Liver (tissue), 9 donors: ENCODE data around the gene STOML3. TPM values are rescaled to one million over a fixed set of nuclear protein-coding genes. Genes with fewer than 3 reads are reported as not detected.

Experiments used
- DNase-seq: peaks from one replicate; pipeline ENCODE4 v3.0.0-alpha.2; 2017; ENCODE audit warnings: low spot score
- H3K27ac ChIP-seq, 2 donors: one replicate each; pipeline ENCODE4 v1.7.0; 2013; ENCODE audit warnings: inconsistent platforms in 2 of 2, low read length in 2 of 2, control low read depth in 1 of 2, low read depth in 1 of 2, mild to moderate bottlenecking in 1 of 2
- H3K27me3 ChIP-seq, 4 donors: one replicate each; pipeline versions ENCODE4 v1.6.1 to v1.7.0; 2013; ENCODE audit warnings: low read length in 3 of 4, inconsistent platforms in 1 of 4, mild to moderate bottlenecking in 1 of 4, moderate library complexity in 1 of 4; ENCODE audit not compliant: control insufficient read depth in 4 of 4, insufficient read depth in 4 of 4
- H3K36me3 ChIP-seq, 4 donors: one replicate each; pipeline versions ENCODE4 v1.6.1 to v1.7.0; 2013; ENCODE audit warnings: low read length in 3 of 4, mild to moderate bottlenecking in 3 of 4, low read depth in 1 of 4, moderate library complexity in 1 of 4; ENCODE audit not compliant: control insufficient read depth in 4 of 4, insufficient read depth in 3 of 4
- H3K4me1 ChIP-seq, 4 donors: one replicate each; pipeline versions ENCODE4 v1.6.1 to v1.7.0; 2013; ENCODE audit warnings: low read length in 3 of 4, mild to moderate bottlenecking in 3 of 4, moderate library complexity in 1 of 4; ENCODE audit not compliant: control insufficient read depth in 4 of 4, insufficient read depth in 4 of 4
- H3K4me3 ChIP-seq, 3 donors: one replicate each; pipeline versions ENCODE4 v1.6.1 to v1.7.0; 2013; ENCODE audit warnings: low read length in 3 of 3, control low read depth in 1 of 3, low read depth in 1 of 3, mild to moderate bottlenecking in 1 of 3
- H3K9ac ChIP-seq, 2 donors: one replicate each; pipeline ENCODE4 v1.7.0; 2013; ENCODE audit warnings: low read length in 2 of 2, mild to moderate bottlenecking in 2 of 2, moderate library complexity in 2 of 2, control low read depth in 1 of 2, low read depth in 1 of 2
- H3K9me3 ChIP-seq, 4 donors: one replicate each; pipeline versions ENCODE4 v1.6.1 to v1.7.0; 2013; ENCODE audit warnings: low read length in 3 of 4; ENCODE audit not compliant: control insufficient read depth in 4 of 4
- CTCF ChIP-seq: fragments of 150-350 bp; IDR thresholded peaks from 2 replicates; pipeline ENCODE4 v1.5.1; 2017; ENCODE audit warnings: improper control_type of control experiment, low read depth, low read length; ENCODE audit not compliant: missing input control
- EGR1 ChIP-seq, 2 donors: IDR thresholded peaks; 2 replicates each; pipeline ENCODE4 v1.6.1; 2016 to 2018; ENCODE audit warnings: antibody characterized with exemption in 2 of 2, low read depth in 2 of 2
- FOXA1 ChIP-seq: IDR thresholded peaks from 2 replicates; pipeline ENCODE4 v1.6.1; 2016; ENCODE audit warnings: antibody characterized with exemption
- FOXA2 ChIP-seq: IDR thresholded peaks from 2 replicates; pipeline ENCODE4 v1.6.1; 2016; ENCODE audit warnings: antibody characterized with exemption
- GABPA ChIP-seq, 2 donors: IDR thresholded peaks in 1 of 2; conservative IDR thresholded peaks in 1 of 2; 2 replicates each; pipeline ENCODE4 v1.6.1; 2016; ENCODE audit warnings: antibody characterized with exemption in 2 of 2, mild to moderate bottlenecking in 1 of 2, moderate library complexity in 1 of 2
- HNF4A ChIP-seq, 2 donors: conservative IDR thresholded peaks; 2 replicates each; pipeline ENCODE4 v1.6.1; 2016; ENCODE audit warnings: antibody characterized with exemption in 2 of 2, mild to moderate bottlenecking in 2 of 2
- HNF4G ChIP-seq: IDR thresholded peaks from 2 replicates; pipeline ENCODE4 v1.6.1; 2016; ENCODE audit warnings: antibody characterized with exemption
- NR2F2 ChIP-seq: IDR thresholded peaks from 2 replicates; pipeline ENCODE4 v1.6.1; 2016; ENCODE audit warnings: antibody characterized with exemption
- RAD21 ChIP-seq, 2 donors: IDR thresholded peaks; 2 replicates each; pipeline ENCODE4 v1.6.1; 2016; ENCODE audit warnings: antibody characterized with exemption in 2 of 2, mild to moderate bottlenecking in 2 of 2
- RXRA ChIP-seq, 2 donors: IDR thresholded peaks; 2 replicates each; pipeline ENCODE4 v1.6.1; 2017 to 2018; ENCODE audit warnings: antibody characterized with exemption in 2 of 2, mild to moderate bottlenecking in 1 of 2
- SP1 ChIP-seq: IDR thresholded peaks from 2 replicates; pipeline ENCODE4 v1.6.1; 2018; ENCODE audit warnings: antibody characterized with exemption, mild to moderate bottlenecking
- TAF1 ChIP-seq: conservative IDR thresholded peaks from 2 replicates; pipeline ENCODE4 v1.6.1; 2016; ENCODE audit warnings: antibody characterized with exemption, mild to moderate bottlenecking
- YY1 ChIP-seq: IDR thresholded peaks from 2 replicates; pipeline ENCODE4 v1.6.1; 2016; ENCODE audit warnings: antibody characterized with exemption, mild to moderate bottlenecking
- ZBTB33 ChIP-seq: IDR thresholded peaks from 2 replicates; pipeline ENCODE4 v1.6.1; 2016; ENCODE audit warnings: antibody characterized with exemption
- WGBS: extraction: QIAGEN DNeasy Blood & Tissue Kit; methylation state at CpG from one replicate; pipeline ENCODE4 v1.1.7; 2013; 5-methylcytosine and 5-hydroxymethylcytosine counted together
- polyA plus RNA-seq, 2 donors: library from polyadenylated mRNA; stranded (reverse) in 1 of 2; unstranded in 1 of 2; fragments of 200-250 nt in 1 of 2; fragments of >200 nt in 1 of 2; fragmentation: Nextera tagmentation in 1 of 2; extraction: Ambion mirVana in 1 of 2; gene quantifications; one replicate each; pipeline versions ENCODE4 v1.2.1 to v1.2.3, GENCODE V29; 2013 to 2015
- total RNA-seq, 2 donors: library from RNA; depleted of rRNA; stranded (reverse); fragments of >200 nt; gene quantifications; one replicate each; pipeline ENCODE4 v1.2.3, GENCODE V29; 2014
- TF ChIP-seq, protein P1 (sequence below): IDR thresholded peaks from 2 replicates; pipeline ENCODE4 v1.6.1; 2016; ENCODE audit warnings: antibody characterized with exemption
- TF ChIP-seq, protein P2 (sequence below): IDR thresholded peaks from 2 replicates; pipeline ENCODE4 v1.6.1; 2016; ENCODE audit warnings: antibody characterized with exemption, mild to moderate bottlenecking
- TF ChIP-seq, protein P3 (sequence below): IDR thresholded peaks from 2 replicates; pipeline ENCODE4 v1.6.1; 2016; ENCODE audit warnings: antibody characterized with exemption
- donor health status: healthy.
- donor health status: healthy.
- donor health status: healthy.
- donor health status: healthy.
- donor health status: healthy.

The STOML3 gene
- total and polyA plus RNA-seq, 4 donors = not detected

DNA sequence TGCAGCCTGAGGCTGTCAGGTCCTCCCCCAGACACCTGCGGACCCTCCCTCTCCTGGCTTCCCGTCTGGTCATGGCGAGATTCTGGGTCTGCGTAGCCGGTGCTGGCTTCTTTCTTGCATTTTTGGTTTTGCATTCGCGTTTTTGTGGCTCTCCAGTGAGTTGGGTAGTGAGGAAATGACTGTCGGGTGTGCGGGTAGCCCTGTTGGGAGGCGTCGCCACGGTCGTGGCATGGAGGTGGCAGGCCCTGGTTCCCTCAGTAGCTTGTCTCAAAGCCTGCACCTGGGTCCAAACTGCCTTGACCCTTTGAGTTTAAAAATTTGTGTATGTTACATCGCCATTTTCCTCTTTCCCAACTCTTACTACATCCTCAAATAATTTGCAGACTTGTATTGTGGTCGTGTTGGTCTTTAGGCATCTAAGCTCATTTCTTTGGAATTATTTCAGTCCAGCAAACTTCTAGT is 48.0 kb upstream of the STOML3 start:
- no peaks in the 10 kb centered on the region for H3K9me3 ChIP-seq
- TF ChIP-seq TAF1 (no peak), RXRA (IDR thresholded peaks at IDR 0.05) (no peak), HNF4G (no peak), GABPA (IDR thresholded peaks at IDR 0.05 in 1 of 2, conservative IDR thresholded peaks at IDR 0.05 in 1 of 2) (no peak), EGR1 (IDR thresholded peaks at IDR 0.05; ENCODE audit: low read depth in 2 of 2) (no peak), FOXA1 (no peak), HNF4A (conservative IDR thresholded peaks at IDR 0.05) (peak in 1 of 2 donors; percentile 29), RAD21 (IDR thresholded peaks at IDR 0.05) (no peak), FOXA2 (no peak), CTCF (no peak), SP1 (no peak), ZBTB33 (no peak), NR2F2 (no peak), YY1 (peak; percentile 10)
- TF ChIP-seq, protein P1, sequence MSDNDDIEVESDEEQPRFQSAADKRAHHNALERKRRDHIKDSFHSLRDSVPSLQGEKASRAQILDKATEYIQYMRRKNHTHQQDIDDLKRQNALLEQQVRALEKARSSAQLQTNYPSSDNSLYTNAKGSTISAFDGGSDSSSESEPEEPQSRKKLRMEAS = no peak
- TF ChIP-seq, protein P2, sequence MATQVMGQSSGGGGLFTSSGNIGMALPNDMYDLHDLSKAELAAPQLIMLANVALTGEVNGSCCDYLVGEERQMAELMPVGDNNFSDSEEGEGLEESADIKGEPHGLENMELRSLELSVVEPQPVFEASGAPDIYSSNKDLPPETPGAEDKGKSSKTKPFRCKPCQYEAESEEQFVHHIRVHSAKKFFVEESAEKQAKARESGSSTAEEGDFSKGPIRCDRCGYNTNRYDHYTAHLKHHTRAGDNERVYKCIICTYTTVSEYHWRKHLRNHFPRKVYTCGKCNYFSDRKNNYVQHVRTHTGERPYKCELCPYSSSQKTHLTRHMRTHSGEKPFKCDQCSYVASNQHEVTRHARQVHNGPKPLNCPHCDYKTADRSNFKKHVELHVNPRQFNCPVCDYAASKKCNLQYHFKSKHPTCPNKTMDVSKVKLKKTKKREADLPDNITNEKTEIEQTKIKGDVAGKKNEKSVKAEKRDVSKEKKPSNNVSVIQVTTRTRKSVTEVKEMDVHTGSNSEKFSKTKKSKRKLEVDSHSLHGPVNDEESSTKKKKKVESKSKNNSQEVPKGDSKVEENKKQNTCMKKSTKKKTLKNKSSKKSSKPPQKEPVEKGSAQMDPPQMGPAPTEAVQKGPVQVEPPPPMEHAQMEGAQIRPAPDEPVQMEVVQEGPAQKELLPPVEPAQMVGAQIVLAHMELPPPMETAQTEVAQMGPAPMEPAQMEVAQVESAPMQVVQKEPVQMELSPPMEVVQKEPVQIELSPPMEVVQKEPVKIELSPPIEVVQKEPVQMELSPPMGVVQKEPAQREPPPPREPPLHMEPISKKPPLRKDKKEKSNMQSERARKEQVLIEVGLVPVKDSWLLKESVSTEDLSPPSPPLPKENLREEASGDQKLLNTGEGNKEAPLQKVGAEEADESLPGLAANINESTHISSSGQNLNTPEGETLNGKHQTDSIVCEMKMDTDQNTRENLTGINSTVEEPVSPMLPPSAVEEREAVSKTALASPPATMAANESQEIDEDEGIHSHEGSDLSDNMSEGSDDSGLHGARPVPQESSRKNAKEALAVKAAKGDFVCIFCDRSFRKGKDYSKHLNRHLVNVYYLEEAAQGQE = no peak
- TF ChIP-seq, protein P3, sequence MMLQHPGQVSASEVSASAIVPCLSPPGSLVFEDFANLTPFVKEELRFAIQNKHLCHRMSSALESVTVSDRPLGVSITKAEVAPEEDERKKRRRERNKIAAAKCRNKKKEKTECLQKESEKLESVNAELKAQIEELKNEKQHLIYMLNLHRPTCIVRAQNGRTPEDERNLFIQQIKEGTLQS = no peak
- H3K27ac ChIP-seq = peak overlapping the region; percentile 79 to 96
- no peak for DNase-seq
- peak overlapping the region; percentile 63 to 100 (median 90) for H3K4me3 ChIP-seq
- peak overlapping the region; percentile 71 to 85 for H3K9ac ChIP-seq
- peaks cover 6 to 49% (median 30%) of the 10 kb centered on the region in 4 donors for H3K4me1 ChIP-seq
- H3K36me3 ChIP-seq = no peaks in the 10 kb centered on the region
- under 1% methylated on average over 15 of the region's 15 CpGs for WGBS
- no peaks in the 10 kb centered on the region for H3K27me3 ChIP-seq
